ENCODE results near the gene CPTP. TPM values are rescaled to one million over a fixed set of nuclear protein-coding genes. Genes with fewer than 3 reads are reported as not detected.

Gene CPTP
- polyA plus RNA-seq (2012; ENCODE audit: insufficient read depth, insufficient read length) = 6.3 TPM

DNA sequence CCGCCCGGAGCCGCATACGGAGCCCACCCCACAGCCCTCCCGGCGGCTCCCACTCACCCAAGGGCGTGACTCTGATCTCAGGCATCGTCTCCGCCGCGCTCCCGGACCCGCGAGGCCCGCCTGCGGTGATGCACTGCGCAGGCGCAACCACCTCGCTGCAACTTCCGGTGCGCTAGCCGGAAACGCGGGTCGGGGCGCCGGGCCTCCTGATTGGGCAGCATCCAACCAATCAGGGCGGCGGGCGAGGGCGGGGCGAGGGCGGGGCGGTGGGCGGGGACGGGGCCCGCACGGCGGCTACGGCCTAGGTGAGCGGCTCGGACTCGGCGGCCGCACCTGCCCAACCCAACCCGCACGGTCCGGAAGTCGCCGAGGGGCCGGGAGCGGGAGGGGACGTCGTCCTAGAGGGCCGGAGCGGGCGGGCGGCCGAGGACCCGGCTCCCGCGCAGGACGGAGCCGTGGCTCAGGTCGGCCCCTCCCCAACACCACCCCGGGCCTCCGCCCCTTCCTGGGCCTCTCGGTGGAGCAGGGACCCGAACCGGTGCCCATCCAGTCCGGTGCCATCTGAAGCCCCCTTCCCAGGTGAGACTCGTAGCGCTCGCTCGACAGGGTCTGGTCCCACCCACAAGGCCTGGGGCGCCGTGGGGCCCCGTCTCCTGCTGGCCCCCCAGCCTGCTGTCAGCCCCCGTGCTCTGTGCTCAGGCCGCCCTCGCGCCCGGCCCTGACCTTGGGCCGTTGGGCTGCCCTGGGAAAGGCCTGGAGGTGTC, at the start of gene CPTP, which contains the start of gene INTS11:
Gene CPTP, plus strand, starts transcription at position 279 of the 764 bp plus-strand sequence. CDS start 2,109 bp downstream, outside the sequence.
Gene INTS11, minus strand, starts transcription at position 137 of the 764 bp plus-strand sequence. Its CDS starts 52 bp downstream, at position 85.
- H3K4me3 ChIP-seq (ENCODE audit: low read length) = peak within 1 kb of the TSS; percentile 65
- peak; percentile 82 for DNase-seq (ENCODE audit: low read depth, low spot score)

- peak overlapping the region; percentile 64 for H3K4me3 ChIP-seq (ENCODE audit: low read length)
Observed at GRCh38 chr1:1274931-1275431, 49.6 kb upstream of the CPTP start.

GRCh38 chr1:1275836-1276235, 48.8 kb upstream of the CPTP start:
- H3K4me3 ChIP-seq (ENCODE audit: low read length) = no peak overlapping the region
- DNase-seq (ENCODE audit: low read depth, low spot score) = no peak

More at GRCh38 chr1:1274931-1275431, 49.6 kb upstream of the CPTP start:
- DNase-seq (ENCODE audit: low read depth, low spot score) = no peak

DNA sequence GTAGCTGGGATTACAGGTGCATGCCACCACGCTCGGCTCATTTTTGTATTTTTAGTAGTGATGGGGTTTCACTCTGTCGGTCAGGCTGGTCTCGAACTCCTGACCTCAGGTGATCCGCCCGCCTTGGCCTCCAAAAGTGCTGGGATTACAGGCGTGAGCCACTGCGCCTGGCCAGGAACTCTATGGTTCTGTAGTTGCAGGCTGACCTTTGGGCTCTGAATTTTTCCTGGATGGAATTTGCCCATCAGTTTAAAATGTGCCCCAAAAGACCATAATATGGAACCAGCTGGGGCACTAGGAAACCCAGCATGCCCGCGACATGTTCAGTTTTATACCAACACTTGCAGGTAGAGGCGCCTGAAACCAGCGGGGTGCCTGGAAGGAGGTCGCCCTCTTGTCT, 46.0 kb upstream of the CPTP start:
- no peak for DNase-seq (ENCODE audit: low read depth, low spot score)
- H3K4me3 ChIP-seq (ENCODE audit: low read length) = no peak overlapping the region

- no peak overlapping the region for H3K4me3 ChIP-seq (ENCODE audit: low read length)
Observed at GRCh38 chr1:1279028-1279427, 45.6 kb upstream of the CPTP start.

DNA sequence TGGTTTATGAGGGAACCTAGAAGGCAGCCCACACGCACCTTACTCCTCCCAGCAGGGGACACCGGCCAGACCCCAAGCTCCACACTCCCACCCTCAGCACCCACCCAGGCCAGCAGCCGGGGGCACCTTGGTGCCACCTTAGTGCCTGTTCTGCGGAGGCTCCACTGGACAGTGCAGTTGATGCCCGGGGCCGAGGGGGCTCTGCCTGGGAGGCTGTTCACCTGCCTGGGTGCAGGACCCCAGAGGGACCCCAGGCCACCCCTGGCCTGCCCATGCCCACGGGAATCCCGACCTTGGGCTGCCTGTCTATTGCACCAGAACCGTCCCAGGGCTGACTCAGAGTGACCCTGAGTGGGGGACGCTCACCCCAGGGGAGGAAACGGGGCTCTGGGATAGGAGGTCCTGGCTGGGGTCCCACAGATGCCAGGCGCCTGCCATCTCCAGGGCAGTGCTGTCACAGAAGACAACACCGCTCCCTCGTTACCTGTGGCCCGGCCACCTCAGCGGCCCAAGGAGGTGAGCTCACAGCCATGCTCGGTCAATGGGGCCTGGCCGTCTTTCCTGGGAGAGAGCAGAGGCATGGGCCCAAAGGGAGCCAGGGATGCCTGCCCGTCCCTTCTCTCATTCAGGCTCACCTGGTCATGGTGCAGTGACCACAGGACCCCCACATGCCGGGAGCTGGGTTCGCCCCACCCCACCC, 43.7 kb upstream of the CPTP start:
- no peak for DNase-seq (ENCODE audit: low read depth, low spot score)
- H3K4me3 ChIP-seq (ENCODE audit: low read length) = no peak overlapping the region

More at GRCh38 chr1:1279028-1279427, 45.6 kb upstream of the CPTP start:
- DNase-seq (ENCODE audit: low read depth, low spot score) = no peak

GRCh38 chr1:1281533-1282321, 42.9 kb upstream of the CPTP start:
- H3K4me3 ChIP-seq (ENCODE audit: low read length) = no peak overlapping the region
- no peak for DNase-seq (ENCODE audit: low read depth, low spot score)

DNA sequence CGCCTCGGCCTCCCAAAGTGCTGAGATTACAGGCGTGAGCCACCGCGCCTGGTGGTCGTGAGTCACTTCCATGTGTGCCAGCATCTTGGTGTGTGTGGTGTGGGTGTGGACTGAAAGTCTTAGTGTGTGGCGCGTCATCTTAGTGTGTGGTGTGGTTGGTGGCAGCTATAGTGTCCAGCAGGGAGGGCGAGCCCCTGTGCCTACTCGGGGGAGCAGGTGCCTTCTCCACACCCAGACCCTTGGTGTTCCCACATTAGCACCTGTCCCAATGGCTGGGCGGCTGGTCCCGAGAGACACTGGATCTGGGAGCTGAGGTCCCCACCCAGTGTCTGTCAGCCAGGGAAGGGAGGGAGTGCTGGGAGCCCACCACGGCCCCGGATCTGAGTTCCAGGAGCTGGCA, 41.6 kb upstream of the CPTP start:
- DNase-seq (ENCODE audit: low read depth, low spot score) = no peak
- no peak overlapping the region for H3K4me3 ChIP-seq (ENCODE audit: low read length)

DNA sequence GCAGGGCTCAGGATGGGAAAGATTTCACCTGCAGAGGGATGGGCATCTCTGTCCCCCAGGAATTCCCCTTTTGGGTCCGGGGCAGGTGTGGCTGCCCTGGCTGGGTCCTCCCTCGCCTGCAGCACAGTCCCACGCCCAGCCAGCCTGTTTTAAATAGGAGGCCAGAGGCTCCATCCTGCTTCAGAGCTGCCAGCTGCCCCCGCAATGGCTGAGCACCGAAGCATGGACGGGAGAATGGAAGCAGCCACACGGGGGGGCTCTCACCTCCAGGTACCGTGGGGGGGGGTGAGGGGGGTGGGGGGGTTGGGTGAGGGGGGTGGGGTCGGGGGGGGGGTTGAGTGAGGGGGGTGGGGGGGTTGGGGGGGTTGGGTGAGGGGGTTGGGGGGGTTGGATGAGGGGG, 40.8 kb upstream of the CPTP start:
- H3K4me3 ChIP-seq (ENCODE audit: low read length) = no peak overlapping the region
- DNase-seq (ENCODE audit: low read depth, low spot score) = no peak

GRCh38 chr1:1284221-1285101, 40.1 kb upstream of the CPTP start:
- H3K4me3 ChIP-seq (ENCODE audit: low read length) = no peak overlapping the region
- no peak for DNase-seq (ENCODE audit: low read depth, low spot score)

DNA sequence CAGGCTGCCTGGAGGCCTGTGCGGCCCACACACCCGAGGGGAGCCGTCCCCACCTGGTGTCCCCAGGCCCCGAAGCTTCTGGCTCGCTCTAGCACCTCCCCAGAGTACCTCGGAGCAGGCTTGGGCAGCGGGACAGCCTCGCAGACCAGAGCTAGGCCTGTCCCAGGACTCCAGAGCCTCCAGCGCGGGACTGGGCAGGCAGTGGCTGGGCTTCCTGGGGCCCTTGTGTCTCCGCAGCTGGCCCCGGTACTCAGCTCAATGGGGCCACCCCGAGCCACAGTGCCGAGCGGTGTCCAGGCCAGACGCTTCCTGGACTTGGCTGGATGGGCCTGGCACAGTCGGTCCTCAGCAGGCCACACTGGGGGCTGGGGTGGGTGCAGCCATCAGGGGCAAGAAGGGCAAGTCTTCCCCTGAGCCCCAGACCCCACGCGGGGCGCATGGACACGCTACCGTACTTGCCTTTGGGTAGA, 39.5 kb upstream of the CPTP start:
- DNase-seq (ENCODE audit: low read depth, low spot score) = no peak
- no peak overlapping the region for H3K4me3 ChIP-seq (ENCODE audit: low read length)

DNA sequence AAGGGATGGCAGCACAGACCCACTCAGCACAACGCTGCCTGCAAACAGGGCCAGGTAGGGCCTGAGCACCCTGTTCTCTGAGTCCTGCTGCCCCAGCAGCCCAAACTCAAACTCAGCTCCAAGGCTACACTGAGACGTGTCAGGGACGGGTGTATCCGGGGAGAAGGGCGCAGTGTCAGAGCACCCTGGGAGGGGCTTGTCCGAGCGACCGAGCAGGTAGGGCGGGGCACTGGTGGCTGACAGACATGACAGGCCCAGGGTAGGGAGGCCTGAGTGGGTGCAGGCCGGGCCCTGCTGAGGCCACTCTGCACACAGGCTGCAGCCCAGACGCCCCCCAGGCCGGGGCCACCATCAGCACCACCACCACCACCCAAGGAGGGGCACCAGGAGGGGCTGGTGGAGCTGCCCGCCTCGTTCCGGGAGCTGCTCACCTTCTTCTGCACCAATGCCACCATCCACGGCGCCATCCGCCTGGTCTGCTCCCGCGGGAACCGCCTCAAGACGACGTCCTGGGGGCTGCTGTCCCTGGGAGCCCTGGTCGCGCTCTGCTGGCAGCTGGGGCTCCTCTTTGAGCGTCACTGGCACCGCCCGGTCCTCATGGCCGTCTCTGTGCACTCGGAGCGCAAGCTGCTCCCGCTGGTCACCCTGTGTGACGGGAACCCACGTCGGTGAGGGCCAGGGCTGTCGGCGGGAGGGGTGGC, 38.8 kb upstream of the CPTP start:
- DNase-seq (ENCODE audit: low read depth, low spot score) = no peak
- H3K4me3 ChIP-seq (ENCODE audit: low read length) = no peak overlapping the region

GRCh38 chr1:1286313-1287261, 38.0 kb upstream of the CPTP start:
- DNase-seq (ENCODE audit: low read depth, low spot score) = no peak
- no peak overlapping the region for H3K4me3 ChIP-seq (ENCODE audit: low read length)

DNA sequence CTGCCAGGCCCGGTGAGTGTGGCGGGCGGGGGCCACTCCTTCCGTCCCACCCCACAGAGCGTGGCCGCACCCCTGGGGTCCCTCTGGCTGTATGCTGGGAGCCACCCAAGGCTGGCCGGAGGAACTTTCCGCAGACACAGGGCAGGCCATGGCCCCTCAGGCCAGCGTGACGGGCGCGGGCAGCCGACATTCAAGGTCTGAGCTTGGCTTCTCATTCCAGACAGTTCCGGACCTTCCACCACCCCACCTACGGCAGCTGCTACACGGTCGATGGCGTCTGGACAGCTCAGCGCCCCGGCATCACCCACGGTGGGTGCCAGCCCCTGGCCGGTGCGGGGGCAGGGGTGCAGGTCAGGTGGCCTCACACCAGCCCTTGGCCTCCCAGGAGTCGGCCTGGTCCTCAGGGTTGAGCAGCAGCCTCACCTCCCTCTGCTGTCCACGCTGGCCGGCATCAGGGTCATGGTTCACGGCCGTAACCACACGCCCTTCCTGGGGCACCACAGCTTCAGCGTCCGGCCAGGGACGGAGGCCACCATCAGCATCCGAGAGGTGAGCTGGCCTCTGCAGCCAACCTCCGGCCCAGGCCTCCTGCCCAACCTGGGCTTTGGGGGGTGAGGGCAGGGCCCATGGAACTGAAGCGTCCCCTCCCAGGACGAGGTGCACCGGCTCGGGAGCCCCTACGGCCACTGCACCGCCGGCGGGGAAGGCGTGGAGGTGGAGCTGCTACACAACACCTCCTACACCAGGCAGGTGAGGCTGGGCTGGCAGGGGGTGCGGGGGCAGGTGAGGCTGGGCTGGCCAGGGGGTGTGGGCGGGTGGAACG, 37.1 kb upstream of the CPTP start:
- no peak for DNase-seq (ENCODE audit: low read depth, low spot score)
- no peak overlapping the region for H3K4me3 ChIP-seq (ENCODE audit: low read length)

DNA sequence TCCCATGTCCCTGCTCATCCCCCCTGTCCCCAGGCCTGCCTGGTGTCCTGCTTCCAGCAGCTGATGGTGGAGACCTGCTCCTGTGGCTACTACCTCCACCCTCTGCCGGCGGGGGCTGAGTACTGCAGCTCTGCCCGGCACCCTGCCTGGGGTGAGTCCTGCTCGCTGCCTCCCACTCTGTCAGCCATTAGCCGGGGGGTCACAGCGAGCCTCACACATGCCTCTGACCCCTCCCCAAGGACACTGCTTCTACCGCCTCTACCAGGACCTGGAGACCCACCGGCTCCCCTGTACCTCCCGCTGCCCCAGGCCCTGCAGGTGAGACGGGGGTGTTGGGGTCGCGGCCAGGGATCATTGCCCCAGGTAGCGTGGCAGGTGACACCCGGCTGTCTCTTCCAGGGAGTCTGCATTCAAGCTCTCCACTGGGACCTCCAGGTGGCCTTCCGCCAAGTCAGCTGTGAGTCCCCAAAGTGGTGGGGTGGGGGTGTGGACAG, 34.3 kb upstream of the CPTP start:
- DNase-seq (ENCODE audit: low read depth, low spot score) = no peak
- H3K4me3 ChIP-seq (ENCODE audit: low read length) = no peak overlapping the region

DNA sequence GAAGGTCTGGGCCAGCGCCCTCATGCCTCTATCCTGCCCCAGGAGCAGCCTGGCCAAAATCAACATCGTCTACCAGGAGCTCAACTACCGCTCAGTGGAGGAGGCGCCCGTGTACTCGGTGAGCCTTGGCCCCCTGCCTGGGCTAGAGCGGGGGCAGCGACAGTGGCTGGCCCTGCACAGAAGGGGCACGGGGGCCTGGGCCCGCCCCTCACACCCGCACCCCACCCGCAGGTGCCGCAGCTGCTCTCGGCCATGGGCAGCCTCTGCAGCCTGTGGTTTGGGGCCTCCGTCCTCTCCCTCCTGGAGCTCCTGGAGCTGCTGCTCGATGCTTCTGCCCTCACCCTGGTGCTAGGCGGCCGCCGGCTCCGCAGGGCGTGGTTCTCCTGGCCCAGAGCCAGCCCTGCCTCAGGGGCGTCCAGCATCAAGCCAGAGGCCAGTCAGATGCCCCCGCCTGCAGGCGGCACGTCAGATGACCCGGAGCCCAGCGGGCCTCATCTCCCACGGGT, 33.5 kb upstream of the CPTP start:
- H3K4me3 ChIP-seq (ENCODE audit: low read length) = no peak overlapping the region
- DNase-seq (ENCODE audit: low read depth, low spot score) = no peak
